GM23248 (cell line): ENCODE results near the gene POLR3A.

Source experiments
- EZH2 ChIP-seq: fragments of 200-600 bp; sonication (generic); IDR thresholded peaks from 2 replicates; pipeline ENCODE4 v1.6.1; 2018; ENCODE audit warnings: antibody characterized with exemption, mild to moderate bottlenecking; ENCODE audit not compliant: insufficient read depth, poor library complexity, severe bottlenecking
- EZH2phosphoT487 ChIP-seq: fragments of 200-600 bp; sonication (generic); IDR thresholded peaks from 2 replicates; pipeline ENCODE4 v1.6.1; 2018; ENCODE audit warnings: antibody characterized with exemption, moderate library complexity, mild to moderate bottlenecking, low read depth; ENCODE audit not compliant: insufficient read depth

DNA sequence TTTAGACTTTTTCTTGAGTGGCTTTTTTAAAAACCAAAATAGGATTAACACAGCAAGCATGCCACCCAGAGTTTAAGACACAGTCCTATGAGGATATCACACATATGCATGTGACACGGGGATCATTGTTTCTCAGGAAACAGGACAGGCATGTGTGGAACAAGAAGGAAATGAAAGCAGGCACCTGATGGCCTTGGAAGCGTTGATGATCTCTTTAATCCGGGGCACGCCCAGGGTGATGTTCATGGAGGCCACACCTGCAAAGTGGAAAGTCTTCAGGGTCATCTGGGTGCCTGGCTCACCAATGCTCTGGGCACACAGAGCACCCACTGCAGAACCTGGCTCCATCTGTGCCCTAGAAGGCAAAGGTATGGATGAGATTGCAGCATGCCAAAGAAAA lies 44.3 kb downstream of the POLR3A start:
- no peak for TF ChIP-seq EZH2
- TF ChIP-seq EZH2phosphoT487 = no peak
